Adrenal gland (tissue), 12 donors: ENCODE results near the gene HEYL. TPM values are rescaled to one million over a fixed set of nuclear protein-coding genes. Genes with fewer than 3 reads are reported as not detected.

ENCODE experiments used
- DNase-seq, 7 donors: peaks; one replicate each; pipeline ENCODE4 v3.0.0-alpha.2; 2019 to 2020
- H3K27ac ChIP-seq, 5 donors: fragments of 200-600 bp; sonication (generic) in 4 of 5; 1 replicate in 3 of 5; 2 replicates in 2 of 5; pipeline versions ENCODE4 v1.5.1 to v1.8.0; 2016 to 2020; ENCODE audit warnings: mild to moderate bottlenecking in 1 of 5
- H3K27me3 ChIP-seq: fragments of 200-600 bp; 2 replicates; pipeline ENCODE4 v1.8.0; 2021
- H3K36me3 ChIP-seq, 2 donors: fragments of 200-600 bp; replicated peaks in 1 of 2; 1 replicate in 1 of 2; 2 replicates in 1 of 2; pipeline versions ENCODE4 v1.5.1 to v1.8.0; 2018 to 2022
- H3K4me1 ChIP-seq, 2 donors: fragments of 200-600 bp; replicated peaks in 1 of 2; 1 replicate in 1 of 2; 2 replicates in 1 of 2; pipeline versions ENCODE4 v1.5.1 to v1.8.0; 2018 to 2021
- H3K4me3 ChIP-seq, 4 donors: fragments of 200-600 bp; sonication (generic) in 3 of 4; one replicate each; pipeline ENCODE4 v1.5.1; 2016 to 2018
- H3K9me3 ChIP-seq, 3 donors: fragments of 200-600 bp; sonication (generic) in 1 of 3; replicated peaks in 1 of 3; 1 replicate in 2 of 3; 2 replicates in 1 of 3; pipeline versions ENCODE4 v1.5.1 to v1.8.0; 2016 to 2021
- CTCF ChIP-seq, 6 experiments: fragments of 450-650 bp in 4 of 6; fragments of 200-600 bp in 2 of 6; sonication (generic) in 1 of 6; IDR thresholded peaks; 1 replicate in 5 of 6; 2 replicates in 1 of 6; pipeline versions ENCODE4 v1.5.1 to v1.8.0; 2016 to 2021; ENCODE audit warnings: antibody characterized with exemption in 6 of 6, mild to moderate bottlenecking in 2 of 6, moderate library complexity in 1 of 6
- POLR2A ChIP-seq, 2 donors: fragments of 450-650 bp; IDR thresholded peaks; one replicate each; pipeline ENCODE4 v1.6.1; 2017; ENCODE audit warnings: antibody characterized with exemption in 2 of 2, mild to moderate bottlenecking in 2 of 2, moderate library complexity in 1 of 2
- WGBS, 4 donors: extraction: QIAGEN DNeasy Blood & Tissue Kit in 2 of 4; methylation state at CpG; one replicate each; pipeline versions ENCODE4 v1.1.5 to v1.1.7; 2013 to 2017; 5-methylcytosine and 5-hydroxymethylcytosine counted together
- intact Hi-C, 2 donors: fragments of 100-400 bp; cut with DNase I; formaldehyde crosslinking; loops; one replicate each; pipeline versions ENCODE4 v1.14.1 to v1.15.0; 2022 to 2023
- polyA plus RNA-seq, 3 donors: library from polyadenylated mRNA; stranded (reverse); fragments of 200-250 nt in 2 of 3; fragments of 350-450 nt in 1 of 3; fragmentation: Illumina TruSeq in 1 of 3; extraction: RNeasy Lipid Tissue Mini Kit (QIAGEN cat#74804) in 1 of 3; gene quantifications; one replicate each; pipeline ENCODE4 v1.2.3, GENCODE V29; 2013 to 2014
- total RNA-seq, 9 donors: library from RNA; depleted of rRNA in 4 of 9; stranded (reverse); fragments of >200 nt in 4 of 9; fragments of 120-200 nt in 1 of 9; fragmentation: NEBNext Ultra II Directional in 1 of 9; extraction: Animal tissue kit (Norgen Biotek cat#: 25700) in 1 of 9; gene quantifications; one replicate each; pipeline versions ENCODE4 v1.1.0 to v1.2.4, GENCODE V29; 2013 to 2023
- donor health status: healthy with polysubstance abuse.
- donor health status: Bipolar disorder and iron deficiency.
- donor health status: DM: yes; HTN: yes; CAD: no.
- donor health status: DM: no; HTN: no; CAD: no.
- donor health status: DM: no; HTN: no; CAD: no.
- donor health status: DM: yes; HTN: yes; CAD: no.

Gene HEYL
- total and polyA plus RNA-seq, 12 donors, result 2.4 to 27.7 (median 14.0) TPM

- DNase-seq, result no peak
- Histone ChIP-seq H3K27me3 (no peaks in the 10 kb centered on the region), H3K4me3 (no peak overlapping the region), H3K4me1 (peaks cover 0 to 24% of the 10 kb centered on the region in 2 donors), H3K27ac (no peak overlapping the region), H3K36me3 (peaks cover 0 to 21% of the 10 kb centered on the region in 2 donors), H3K9me3 (no peaks in the 10 kb centered on the region)
- TF ChIP-seq CTCF (IDR thresholded peaks at IDR 0.05) (no peak), POLR2A (IDR thresholded peaks at IDR 0.05) (no peak)
- 91 to 97% (median 93%) methylated on average over 11 of the region's 11 CpGs for WGBS, 4 donors
- intact Hi-C loops, result no loop called here
Measured at GRCh38 chr1:39628807-39629350, 10.6 kb downstream of the HEYL start.

GRCh38 chr1:39626646-39627045, 12.8 kb downstream of the HEYL start:
- intact Hi-C loops, result no loop called here
- 86 to 92% (median 88%) methylated on average over 13 to 16 of the region's 16 CpGs for WGBS, 4 donors

DNA sequence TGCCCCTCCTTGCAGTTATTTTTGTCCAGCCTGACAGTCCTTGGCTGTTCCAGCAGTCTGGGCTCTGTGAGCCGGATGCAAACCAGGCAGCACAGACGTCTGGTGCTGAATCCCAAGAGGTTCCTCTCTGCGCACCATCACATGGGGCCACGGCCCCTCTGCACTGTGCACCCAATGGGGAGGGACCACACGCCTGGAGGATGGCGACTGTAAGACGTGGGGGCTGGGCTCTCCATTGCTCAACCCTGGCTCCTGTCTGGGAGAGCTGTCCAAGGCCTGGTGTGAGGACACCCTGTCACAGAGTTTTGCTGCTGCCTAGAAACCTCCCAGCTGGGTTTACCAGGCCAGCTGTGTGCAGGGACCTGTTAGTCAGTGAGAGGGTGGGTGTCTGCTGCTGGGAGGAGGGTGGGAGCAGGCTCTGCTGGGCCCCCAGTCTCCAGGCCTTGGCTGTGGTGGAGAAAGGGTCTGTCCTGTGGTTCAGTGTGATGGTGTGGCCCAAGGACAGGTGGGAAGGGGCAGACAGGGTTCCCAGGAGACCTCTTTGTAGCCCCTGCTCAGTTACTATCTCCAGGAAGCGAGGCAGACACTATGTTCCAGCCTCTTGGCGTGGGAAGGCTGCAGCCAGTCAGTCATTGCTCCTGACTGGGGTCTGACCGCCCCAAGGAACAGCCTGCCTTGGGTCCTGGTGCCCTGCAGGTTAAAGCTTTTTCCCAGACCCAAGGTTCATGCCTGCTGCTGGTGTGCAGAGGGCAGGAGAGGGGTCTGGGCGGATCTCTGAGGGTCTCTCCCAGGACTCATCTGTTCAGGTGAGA, 13.8 kb downstream of the HEYL start:
- H3K9me3 ChIP-seq, result no peaks in the 10 kb centered on the region
- peaks cover 0 to 9% of the 10 kb centered on the region in 2 donors for H3K36me3 ChIP-seq
- peak overlapping the region in 4 of 5 donors; percentile 32 to 88 (median 54) for H3K27ac ChIP-seq
- WGBS, 4 donors, result 40 to 93% (median 51%) methylated on average over 1 to 11 of the region's 11 CpGs
- no peaks in the 10 kb centered on the region for H3K27me3 ChIP-seq
- no peak overlapping the region for H3K4me3 ChIP-seq
- peaks cover 0 to 24% of the 10 kb centered on the region in 2 donors for H3K4me1 ChIP-seq
- intact Hi-C loops, result no loop called here
- TF ChIP-seq POLR2A (IDR thresholded peaks at IDR 0.05), result no peak
- TF ChIP-seq CTCF (IDR thresholded peaks at IDR 0.05), result no peak
- peak; percentile 66 to 92 (median 80) for DNase-seq

More at GRCh38 chr1:39626646-39627045, 12.8 kb downstream of the HEYL start:
- Histone ChIP-seq H3K27me3 (no peaks in the 10 kb centered on the region), H3K4me3 (no peak overlapping the region), H3K36me3 (peaks cover 0 to 16% of the 10 kb centered on the region in 2 donors), H3K4me1 (peaks cover 0 to 24% of the 10 kb centered on the region in 2 donors), H3K9me3 (no peaks in the 10 kb centered on the region), H3K27ac (peak overlapping the region in 4 of 5 donors; percentile 32 to 88 (median 54))
- TF ChIP-seq POLR2A (IDR thresholded peaks at IDR 0.05), result no peak
- TF ChIP-seq CTCF (IDR thresholded peaks at IDR 0.05), result no peak
- no peak for DNase-seq

GRCh38 chr1:39625009-39625408, 14.4 kb downstream of the HEYL start:
- 52 to 56% (median 56%) methylated on average over 3 to 8 of the region's 8 CpGs for WGBS, 4 donors
- H3K27me3 ChIP-seq, result no peaks in the 10 kb centered on the region
- peaks cover 0 to 24% of the 10 kb centered on the region in 2 donors for H3K4me1 ChIP-seq
- intact Hi-C loops, result no loop called here
- TF ChIP-seq POLR2A (IDR thresholded peaks at IDR 0.05) (no peak), CTCF (IDR thresholded peaks at IDR 0.05) (no peak)
- no peak for DNase-seq
- H3K4me3 ChIP-seq, result no peak overlapping the region
- H3K9me3 ChIP-seq, result no peaks in the 10 kb centered on the region
- H3K27ac ChIP-seq, result peak overlapping the region in 2 of 5 donors; percentile 68 to 88
- peaks cover 0 to 5% of the 10 kb centered on the region in 2 donors for H3K36me3 ChIP-seq
